GM10266 (cell line): ENCODE data around the gene ZBTB21.
"Not testable (repeated sequence)": the region's sequence is repeated elsewhere in the genome, so short reads cannot be mapped to it uniquely, and the experiment has no call there.

ENCODE experiments used
- DNase-seq: peaks from one replicate; pipeline ENCODE4 v3.0.0; 2012; ENCODE audit errors: extremely low spot score
- CTCF ChIP-seq: IDR thresholded peaks from 2 replicates; pipeline ENCODE4 v1.5.1; 2012; ENCODE audit warnings: mild to moderate bottlenecking, low read depth; ENCODE audit not compliant: control insufficient read depth, insufficient read depth; ENCODE audit errors: missing control alignments

ZBTB21 gene

DNA sequence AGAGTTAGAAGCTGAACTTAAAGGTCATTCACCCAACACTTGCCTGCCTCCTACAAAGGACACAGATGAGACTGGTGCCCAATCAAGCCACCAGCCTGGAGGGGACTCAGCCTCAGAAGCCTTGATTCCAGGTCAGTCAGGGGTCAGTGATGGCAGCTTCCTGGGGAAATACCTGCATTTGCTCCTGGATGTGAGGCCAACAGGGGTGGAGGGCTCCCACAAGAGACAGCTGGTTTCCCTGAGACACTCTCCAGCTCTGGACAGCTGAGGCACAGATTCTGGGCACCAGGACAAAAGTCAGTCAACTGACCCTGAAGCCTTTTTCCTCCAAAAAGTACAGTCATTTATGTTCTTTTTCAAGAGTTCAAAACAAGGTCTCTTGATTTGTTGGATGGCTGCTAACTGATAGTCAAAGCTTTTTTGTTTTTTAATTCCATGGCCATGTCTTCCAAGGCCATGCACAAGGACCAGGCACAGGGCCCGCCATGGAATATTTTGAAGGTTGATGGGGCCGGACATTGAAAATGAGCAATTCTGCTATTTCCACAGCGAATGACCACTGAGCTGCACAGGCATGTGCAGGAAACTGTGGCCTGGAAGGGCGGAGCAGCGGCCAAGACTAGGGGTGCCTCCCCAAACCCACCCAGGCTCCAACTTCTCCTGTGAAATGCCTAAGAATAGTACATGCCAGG, 58.1 kb downstream of the ZBTB21 start:
- no peak for TF ChIP-seq CTCF
- no peak for DNase-seq

GRCh38 chr21:41950941-41951351, 59.2 kb downstream of the ZBTB21 start:
- DNase-seq = no peak

DNA sequence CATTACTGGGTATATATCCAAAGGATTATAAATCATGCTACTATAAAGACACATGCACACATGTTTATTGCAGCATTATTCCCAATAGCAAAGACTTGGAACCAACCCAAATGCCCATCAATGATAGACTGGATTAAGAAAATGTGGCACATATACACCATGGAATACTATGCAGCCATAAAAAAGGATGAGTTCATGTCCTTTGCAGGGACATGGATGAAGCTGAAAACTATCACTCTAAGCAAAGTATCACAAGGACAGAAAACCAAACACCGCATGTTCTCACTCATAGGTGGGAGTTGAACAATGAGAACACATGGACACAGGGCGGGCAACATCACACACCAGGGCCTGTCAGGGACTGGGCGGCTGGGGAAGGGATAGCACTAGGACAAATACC, 60.5 kb downstream of the ZBTB21 start:
- not testable (repeated sequence) for DNase-seq

More at GRCh38 chr21:41950941-41951351, 59.2 kb downstream of the ZBTB21 start:
- TF ChIP-seq CTCF = no peak

- no peak for TF ChIP-seq CTCF
- DNase-seq = no peak
Observed at GRCh38 chr21:41948901-41949300, 61.3 kb downstream of the ZBTB21 start.

DNA sequence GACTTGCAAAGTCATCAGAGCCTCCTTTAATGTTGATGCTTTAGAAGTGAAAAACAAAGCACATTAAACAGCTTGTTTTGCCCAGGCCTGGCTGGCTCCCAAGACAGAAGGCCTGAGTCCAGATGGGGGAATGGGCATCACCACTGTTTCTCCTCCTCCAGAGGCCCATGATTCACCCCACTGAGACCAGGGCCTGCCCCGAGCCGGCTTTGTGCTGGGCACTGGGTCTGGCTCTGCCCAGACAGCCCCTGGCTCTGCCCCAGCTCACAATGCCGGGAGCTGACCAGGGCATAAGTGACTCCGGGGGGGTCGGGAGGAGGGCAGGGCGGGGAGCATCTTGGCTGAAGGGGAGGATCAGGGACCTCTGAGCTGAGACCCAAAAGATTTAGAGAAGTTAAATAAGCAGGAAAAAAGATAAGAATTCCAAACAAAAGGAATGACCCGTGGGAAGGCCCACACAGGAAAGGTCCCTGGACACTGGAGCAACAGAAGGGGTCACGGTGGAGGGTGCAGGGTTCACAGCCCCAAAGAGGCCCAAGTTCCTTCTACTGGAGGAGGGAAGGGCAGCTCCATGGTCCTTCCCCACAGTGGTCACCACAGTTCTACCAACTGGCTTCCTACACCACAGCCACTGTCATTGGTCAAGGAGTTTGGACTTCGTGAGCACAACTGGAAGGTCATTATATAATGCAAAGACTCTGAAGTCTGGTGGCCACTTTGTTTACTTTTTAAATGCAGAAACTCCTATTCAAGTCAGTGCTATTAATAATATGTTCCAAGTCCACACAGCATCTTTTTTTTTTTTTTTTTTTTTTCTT, 61.9 kb downstream of the ZBTB21 start:
- DNase-seq = no peak

DNA sequence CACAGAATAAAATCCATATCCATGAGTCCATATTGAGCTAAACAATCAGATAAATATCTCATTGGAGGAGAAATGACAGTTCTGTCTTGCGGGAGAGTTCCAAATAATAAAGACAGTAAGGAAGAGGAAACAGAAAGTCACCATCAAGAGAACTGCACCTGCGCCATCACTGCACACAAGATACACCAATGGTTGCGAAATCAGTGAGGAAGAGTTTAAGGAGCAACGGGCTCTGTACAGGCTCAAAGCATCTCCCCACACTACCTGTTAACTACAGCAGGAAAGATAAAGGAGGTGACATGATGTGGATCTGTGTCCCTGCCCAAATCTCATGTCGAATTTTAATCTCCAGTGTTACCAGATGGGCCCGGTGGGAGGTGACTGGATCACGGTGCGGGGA, 64.2 kb downstream of the ZBTB21 start:
- TF ChIP-seq CTCF = no peak
- DNase-seq = no peak

More for the DNA sequence above, 61.9 kb downstream of the ZBTB21 start:
- no peak for TF ChIP-seq CTCF

DNA sequence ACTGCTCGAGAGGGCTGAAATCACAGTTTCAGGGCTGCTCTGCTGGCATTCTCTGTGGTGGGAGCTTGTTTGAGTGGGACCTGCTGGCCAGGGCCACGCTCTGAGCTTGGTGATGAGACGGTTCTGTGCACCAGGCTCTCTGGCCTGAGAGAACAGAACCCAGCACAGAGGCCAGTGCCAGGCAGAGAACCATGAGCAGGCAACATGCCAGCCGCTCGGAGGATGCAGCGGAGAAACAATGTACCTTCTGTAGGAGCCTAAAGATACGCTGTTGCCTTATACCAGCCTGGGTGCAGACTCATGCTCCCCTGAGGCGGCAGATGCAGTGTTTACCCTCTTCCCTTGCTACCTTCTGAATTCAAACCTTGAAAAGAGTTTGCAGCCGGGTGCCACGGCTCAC, 66.3 kb downstream of the ZBTB21 start:
- TF ChIP-seq CTCF = no peak
- no peak for DNase-seq
